ENCODE data around the gene MIGA2. TPM values are rescaled to one million over a fixed set of nuclear protein-coding genes. Genes with fewer than 3 reads are reported as not detected.

The MIGA2 gene
- total RNA-seq, 1 donor from 2014 or later: 19.7 TPM

- peaks cover 7% of the 10 kb centered on the region for H3K4me1 Mint-ChIP-seq (ENCODE audit: low read depth)
- TF ChIP-seq, protein P1, sequence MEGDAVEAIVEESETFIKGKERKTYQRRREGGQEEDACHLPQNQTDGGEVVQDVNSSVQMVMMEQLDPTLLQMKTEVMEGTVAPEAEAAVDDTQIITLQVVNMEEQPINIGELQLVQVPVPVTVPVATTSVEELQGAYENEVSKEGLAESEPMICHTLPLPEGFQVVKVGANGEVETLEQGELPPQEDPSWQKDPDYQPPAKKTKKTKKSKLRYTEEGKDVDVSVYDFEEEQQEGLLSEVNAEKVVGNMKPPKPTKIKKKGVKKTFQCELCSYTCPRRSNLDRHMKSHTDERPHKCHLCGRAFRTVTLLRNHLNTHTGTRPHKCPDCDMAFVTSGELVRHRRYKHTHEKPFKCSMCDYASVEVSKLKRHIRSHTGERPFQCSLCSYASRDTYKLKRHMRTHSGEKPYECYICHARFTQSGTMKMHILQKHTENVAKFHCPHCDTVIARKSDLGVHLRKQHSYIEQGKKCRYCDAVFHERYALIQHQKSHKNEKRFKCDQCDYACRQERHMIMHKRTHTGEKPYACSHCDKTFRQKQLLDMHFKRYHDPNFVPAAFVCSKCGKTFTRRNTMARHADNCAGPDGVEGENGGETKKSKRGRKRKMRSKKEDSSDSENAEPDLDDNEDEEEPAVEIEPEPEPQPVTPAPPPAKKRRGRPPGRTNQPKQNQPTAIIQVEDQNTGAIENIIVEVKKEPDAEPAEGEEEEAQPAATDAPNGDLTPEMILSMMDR (IDR thresholded peaks at IDR 0.05): no peak
- H3K36me3 Mint-ChIP-seq (ENCODE audit: low read depth): peaks cover 11% of the 10 kb centered on the region
- H3K27ac Mint-ChIP-seq (ENCODE audit: unreplicated experiment): no peak overlapping the region
- H3K27me3 Mint-ChIP-seq (ENCODE audit: low read depth): no peaks in the 10 kb centered on the region
- no peak for DNase-seq (ENCODE audit: low spot score)
- no peaks in the 10 kb centered on the region for H3K9me3 Mint-ChIP-seq (ENCODE audit: low read depth)
- H3K4me3 Mint-ChIP-seq (ENCODE audit: unreplicated experiment): no peak overlapping the region
Observed at GRCh38 chr9:129093602-129094386, 57.4 kb downstream of the MIGA2 start.

DNA sequence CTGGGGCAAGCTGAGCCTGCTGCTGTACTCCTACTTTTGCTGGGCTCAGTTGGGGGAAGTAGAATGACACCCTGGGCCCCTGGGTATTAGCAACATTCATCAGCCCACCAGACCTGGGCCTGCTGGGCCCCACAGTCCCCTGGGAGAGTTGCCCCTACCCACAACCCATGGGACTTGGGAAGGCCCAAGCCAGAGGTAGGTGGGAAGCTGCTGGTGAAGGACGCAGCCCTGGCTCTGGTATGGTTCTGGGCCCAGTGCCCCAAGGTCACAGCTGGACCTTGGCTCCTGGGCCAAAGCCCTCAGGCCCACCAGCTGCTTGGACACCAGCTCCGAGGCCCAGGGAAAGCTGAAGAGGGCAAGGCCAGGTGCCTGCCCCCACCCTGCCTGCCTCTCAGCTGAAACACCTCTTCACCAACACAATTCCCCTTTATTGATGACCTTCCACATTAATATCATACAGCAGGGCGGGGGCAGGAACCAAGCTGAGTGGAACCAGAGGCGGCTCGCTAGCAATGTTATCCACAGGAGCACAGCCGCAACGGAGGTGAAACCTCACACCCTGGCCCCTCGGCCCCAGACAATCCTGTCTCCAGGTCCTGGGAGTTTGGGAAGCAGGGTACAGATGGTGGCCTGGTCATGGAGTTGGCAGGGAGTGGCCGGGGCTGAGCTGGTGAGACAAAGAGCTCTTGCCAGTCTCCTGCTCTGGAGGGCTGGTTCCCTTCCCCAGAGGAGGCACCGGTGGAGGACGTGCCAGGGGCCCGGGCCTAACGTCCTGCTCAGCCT is 58.2 kb downstream of the MIGA2 start:
- Mint-ChIP-seq H3K27me3 (ENCODE audit: low read depth) (no peaks in the 10 kb centered on the region), H3K27ac (ENCODE audit: unreplicated experiment) (no peak overlapping the region), H3K36me3 (ENCODE audit: low read depth) (peaks cover 11% of the 10 kb centered on the region), H3K9me3 (ENCODE audit: low read depth) (no peaks in the 10 kb centered on the region), H3K4me1 (ENCODE audit: low read depth) (peaks cover 7% of the 10 kb centered on the region), H3K4me3 (ENCODE audit: unreplicated experiment) (no peak overlapping the region)
- TF ChIP-seq, protein P1 (IDR thresholded peaks at IDR 0.05): no peak
- no peak for DNase-seq (ENCODE audit: low spot score)

GRCh38 chr9:129095170-129095667 is 58.8 kb downstream of the MIGA2 start:
- Mint-ChIP-seq H3K36me3 (ENCODE audit: low read depth) (peaks cover 11% of the 10 kb centered on the region), H3K4me1 (ENCODE audit: low read depth) (peaks cover 6% of the 10 kb centered on the region), H3K4me3 (ENCODE audit: unreplicated experiment) (no peak overlapping the region), H3K27ac (ENCODE audit: unreplicated experiment) (no peak overlapping the region), H3K9me3 (ENCODE audit: low read depth) (no peaks in the 10 kb centered on the region), H3K27me3 (ENCODE audit: low read depth) (no peaks in the 10 kb centered on the region)
- no peak for DNase-seq (ENCODE audit: low spot score)
- TF ChIP-seq, protein P1 (IDR thresholded peaks at IDR 0.05): no peak

- Mint-ChIP-seq H3K4me3 (ENCODE audit: unreplicated experiment) (no peak overlapping the region), H3K27me3 (ENCODE audit: low read depth) (no peaks in the 10 kb centered on the region), H3K27ac (ENCODE audit: unreplicated experiment) (no peak overlapping the region), H3K4me1 (ENCODE audit: low read depth) (no peaks in the 10 kb centered on the region), H3K36me3 (ENCODE audit: low read depth) (peaks cover 10% of the 10 kb centered on the region), H3K9me3 (ENCODE audit: low read depth) (no peaks in the 10 kb centered on the region)
- TF ChIP-seq, protein P1 (IDR thresholded peaks at IDR 0.05): no peak
- no peak for DNase-seq (ENCODE audit: low spot score)
Observed at GRCh38 chr9:129095908-129096307, 59.5 kb downstream of the MIGA2 start.

GRCh38 chr9:129097671-129098306 is 61.4 kb downstream of the MIGA2 start:
- Mint-ChIP-seq H3K27me3 (ENCODE audit: low read depth) (no peaks in the 10 kb centered on the region), H3K36me3 (ENCODE audit: low read depth) (peaks cover 12% of the 10 kb centered on the region), H3K9me3 (ENCODE audit: low read depth) (no peaks in the 10 kb centered on the region), H3K4me3 (ENCODE audit: unreplicated experiment) (no peak overlapping the region), H3K27ac (ENCODE audit: unreplicated experiment) (no peak overlapping the region), H3K4me1 (ENCODE audit: low read depth) (no peaks in the 10 kb centered on the region)
- no peak for DNase-seq (ENCODE audit: low spot score)
- TF ChIP-seq, protein P1 (IDR thresholded peaks at IDR 0.05): no peak
